Kasumi-1 (cell line): Measurements from ENCODE around the gene PLA2G2F.

Experiments
- DNase-seq, 2 experiments: peaks; one replicate each; lab custom pipeline; 2025; lab: John Stamatoyannopoulos, UW

Gene PLA2G2F

DNA sequence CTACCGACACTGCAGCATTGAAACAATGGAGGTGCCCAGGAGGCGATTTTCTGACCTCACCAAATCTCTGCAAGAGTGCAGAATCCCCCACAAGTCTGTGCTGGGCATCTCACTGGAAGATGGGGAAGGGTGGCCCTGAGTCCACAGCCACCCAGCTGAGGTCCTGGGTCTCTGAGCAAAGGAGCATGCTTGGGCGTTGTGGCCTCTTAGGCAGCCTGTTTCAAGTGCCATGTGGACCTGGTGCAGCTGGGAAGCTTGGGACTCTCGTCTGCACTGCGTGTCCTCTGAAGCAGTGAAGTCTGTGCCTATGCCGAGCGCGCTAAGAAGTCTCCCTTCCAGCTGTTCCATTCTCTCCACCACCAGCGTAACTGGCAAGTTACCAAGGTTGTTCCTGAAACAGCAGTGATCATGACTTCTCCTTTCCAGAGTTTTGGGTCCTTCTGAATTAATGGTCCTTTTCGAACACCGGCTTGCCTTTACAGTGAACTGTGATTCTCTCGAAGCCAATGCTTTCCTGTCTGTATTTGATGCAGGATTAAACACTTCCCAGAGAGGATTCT lies 52.2 kb downstream of the PLA2G2F start:
- DNase-seq, result peak in 1 of 2 experiments; percentile 1

DNA sequence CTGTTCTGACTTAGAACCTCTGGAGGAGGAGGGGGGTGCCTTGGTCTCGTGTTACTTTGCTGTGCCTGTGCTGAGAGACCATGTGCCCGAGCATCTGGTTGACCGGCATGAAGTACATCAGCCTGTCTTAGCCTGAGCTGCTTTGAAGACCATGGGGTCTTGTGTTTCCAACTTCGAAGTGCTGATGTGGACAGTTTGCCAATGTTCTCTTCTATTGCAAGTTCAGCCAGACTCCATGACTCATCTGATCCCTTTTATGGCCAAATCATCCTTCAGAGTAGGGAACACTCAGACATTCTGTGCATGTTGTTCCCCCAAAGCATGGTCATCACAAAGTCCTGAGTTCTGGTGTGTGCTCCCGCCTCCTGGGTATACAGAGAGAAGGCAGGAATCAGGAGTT lies 53.2 kb downstream of the PLA2G2F start:
- no peak for DNase-seq

DNA sequence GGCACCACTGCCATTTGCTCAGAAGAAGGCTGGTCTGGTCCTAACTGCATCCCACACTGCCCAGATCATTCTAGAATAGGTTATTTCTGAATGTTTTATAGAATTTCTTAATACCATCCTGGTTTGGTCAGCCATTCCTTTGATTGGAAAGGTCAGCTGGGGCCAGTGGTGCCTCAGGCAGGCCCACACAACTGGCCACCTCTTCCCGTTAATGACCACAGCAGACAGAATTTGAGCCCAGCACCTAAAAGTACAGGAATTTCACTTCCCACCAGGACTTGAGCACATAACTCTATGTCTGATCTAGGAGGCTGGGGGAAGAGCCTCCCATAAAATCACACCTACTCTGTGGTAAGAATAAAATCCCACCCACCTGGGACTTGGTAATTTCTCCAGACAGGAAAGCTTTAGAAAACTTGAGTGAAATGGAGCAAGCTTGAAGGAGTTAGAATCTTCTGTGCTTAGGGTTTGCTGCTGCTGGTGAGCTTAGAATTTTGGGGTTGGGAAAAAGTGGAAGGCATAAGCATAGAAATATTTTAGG lies 53.8 kb downstream of the PLA2G2F start:
- no peak for DNase-seq

DNA sequence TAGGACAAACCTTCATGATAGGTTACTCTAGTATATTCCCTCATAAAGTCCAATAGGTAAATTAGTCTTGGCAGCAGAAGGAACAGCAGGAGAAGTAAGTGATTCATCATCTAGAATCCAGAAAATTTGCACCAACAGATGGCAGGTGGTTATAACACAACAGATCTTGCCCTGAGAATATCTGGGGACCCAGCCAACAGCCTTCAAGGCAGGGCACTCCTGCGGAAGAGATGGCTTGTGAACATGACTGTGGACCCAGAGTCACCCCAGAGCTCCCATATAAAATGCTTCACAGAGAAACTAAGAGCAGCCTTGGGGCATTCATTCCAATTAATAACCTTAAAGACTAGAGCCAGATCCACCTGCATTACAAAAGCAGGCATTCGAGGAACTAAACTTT lies 55.1 kb downstream of the PLA2G2F start:
- DNase-seq, result no peak

DNA sequence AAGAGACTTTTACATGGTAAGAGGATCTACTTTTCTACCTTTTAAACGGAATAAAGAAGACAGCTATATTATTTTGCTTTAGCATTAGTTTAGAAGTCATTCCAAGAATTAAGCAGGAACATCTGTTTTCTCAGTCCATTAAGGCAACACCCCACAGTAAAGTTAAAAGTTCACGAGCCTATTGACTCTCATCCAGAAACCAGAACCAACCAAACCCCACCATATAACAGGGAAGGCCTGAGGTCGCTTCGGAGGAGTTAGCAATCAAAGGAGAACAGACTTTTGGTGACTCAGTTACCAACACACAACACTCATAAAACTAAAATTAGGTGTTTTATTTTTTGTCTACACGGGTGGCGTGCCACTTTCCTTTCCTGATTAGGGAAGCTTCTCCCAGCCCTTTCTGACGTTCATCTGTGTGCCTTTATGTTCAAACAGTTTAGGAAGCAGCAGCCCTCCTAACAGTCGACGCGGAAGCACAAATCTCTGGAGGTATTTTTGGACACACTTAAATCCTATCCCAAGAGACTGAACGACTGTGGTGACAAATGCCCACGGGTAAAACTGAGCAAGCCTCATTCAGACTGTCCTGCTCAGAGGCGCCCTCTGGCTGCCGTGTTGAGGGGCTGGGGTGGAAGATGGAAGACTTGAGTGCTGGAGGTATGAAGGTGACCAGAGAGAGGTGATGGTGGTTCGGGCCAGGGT lies 55.8 kb downstream of the PLA2G2F start:
- peak; percentile 72 to 73 for DNase-seq

DNA sequence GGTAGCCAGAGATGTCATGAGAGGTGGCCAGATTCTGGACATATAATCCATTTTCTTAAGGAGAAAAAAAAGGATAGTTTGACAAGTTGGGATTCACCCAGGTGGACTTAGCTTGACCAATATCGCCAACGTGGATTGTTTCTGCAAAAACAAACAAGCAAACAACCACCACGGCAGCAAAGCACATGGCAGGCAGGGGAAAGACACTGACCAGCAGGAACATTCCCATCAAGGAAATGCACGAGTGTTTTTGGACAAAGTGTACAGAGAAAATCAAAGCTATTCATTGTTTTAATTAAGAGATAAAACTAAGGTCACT lies 56.3 kb downstream of the PLA2G2F start:
- DNase-seq, result no peak

DNA sequence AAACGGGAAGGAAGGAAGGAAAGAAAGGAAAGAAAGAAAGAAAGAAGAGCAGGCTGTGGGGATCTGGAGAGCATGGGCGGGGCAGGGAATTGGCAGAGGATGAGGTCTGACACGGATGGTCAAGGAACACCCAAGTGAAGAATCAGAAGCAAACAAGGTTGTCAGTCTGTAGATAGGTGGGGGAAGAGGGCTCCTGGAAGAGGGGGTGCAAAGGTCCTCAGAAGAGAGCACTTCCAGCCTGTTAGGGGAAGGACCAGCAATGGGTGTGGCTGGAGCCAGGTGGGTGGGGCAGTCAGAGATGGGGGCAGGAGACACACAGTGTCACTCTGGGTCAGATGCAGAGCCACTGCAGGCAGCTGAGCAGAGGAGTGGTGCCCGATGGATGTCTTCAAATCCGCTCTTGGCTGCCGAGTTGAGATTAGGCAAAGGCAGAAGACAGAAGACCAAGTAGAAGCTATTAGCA lies 58.2 kb downstream of the PLA2G2F start:
- DNase-seq, result no peak

DNA sequence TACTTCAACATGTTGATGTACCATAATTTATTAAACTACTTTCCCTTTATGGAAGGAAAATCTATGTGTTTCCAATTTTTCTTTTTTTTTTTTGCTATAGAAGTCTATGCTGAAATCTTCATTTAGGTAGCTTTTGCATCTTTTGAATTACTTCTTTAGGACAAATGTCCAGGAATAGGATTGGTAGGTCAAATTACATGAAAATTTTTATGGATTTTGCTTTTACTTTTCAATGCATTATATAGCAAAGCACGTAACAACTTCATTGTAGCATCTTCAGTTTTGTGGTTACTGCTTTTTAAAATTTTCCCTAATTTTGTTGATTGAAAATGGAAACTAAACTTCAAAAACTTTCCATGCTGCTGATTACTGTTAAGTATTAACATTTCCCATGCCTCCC lies 59.2 kb downstream of the PLA2G2F start:
- no peak for DNase-seq

DNA sequence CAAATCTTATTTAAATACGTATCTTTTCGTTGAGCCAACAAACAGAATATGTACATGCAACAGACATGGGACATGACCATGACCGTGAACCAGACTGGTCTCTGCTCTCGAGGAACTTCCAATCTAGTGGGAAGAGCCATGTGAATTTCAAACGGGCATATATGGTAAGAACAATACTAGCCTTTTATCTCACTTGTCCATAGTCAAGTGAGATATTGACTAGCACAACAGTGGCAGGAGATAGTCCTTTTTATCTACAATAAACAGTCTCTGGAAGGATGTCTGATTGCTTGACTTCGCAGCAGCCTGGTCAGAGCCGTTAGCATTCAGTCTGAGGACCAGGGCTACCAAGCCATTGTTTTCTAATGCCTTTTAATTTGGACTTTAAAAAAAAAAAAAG lies 59.8 kb downstream of the PLA2G2F start:
- DNase-seq, result no peak

DNA sequence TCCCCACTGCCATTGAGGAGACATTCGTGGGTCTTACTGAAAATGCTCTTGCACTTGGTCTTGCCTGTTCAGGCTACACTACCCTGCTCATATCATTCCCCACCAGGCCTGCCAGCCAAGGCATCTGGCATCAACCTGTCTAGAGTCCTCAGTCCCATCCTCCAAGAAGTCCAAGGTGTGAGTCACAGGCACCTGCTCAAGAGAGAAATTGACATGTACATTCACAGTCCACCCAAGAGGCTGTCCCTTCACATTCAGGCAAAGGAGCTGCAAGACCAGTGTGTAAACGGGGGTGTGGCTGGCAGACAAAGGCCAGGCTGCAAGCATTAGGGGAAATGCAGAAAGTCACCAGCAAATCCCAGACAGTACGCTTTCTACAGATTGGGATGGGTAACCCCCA lies 60.3 kb downstream of the PLA2G2F start:
- no peak for DNase-seq

DNA sequence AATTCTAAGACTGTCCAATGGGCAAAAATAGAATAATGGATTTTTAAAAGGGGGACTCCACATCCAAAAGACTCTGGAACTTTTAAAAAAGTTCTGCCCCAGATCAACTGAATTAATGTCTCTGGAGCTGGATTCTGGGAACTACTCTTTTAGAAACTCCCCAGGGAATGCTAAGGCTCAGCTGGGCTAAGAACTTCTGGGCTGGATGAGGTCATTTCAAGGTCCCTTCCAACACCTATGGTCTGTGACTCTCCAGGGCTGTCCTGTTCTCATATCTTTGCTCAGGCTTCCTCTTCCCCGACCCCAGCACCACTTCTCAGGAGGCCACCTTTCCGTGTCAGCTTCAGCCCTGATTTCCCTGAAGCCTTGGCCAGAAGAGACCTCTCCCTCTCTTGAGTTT lies 60.7 kb downstream of the PLA2G2F start:
- DNase-seq, result no peak
